ENCODE results near the gene ZFP28. TPM values are rescaled to one million over a fixed set of nuclear protein-coding genes. Genes with fewer than 3 reads are reported as not detected.

ZFP28 gene
- polyA plus RNA-seq, 1 donor (not counting 4 experiments of a cell fraction or from before 2014, with no cell fraction given): 6.9 TPM

DNA sequence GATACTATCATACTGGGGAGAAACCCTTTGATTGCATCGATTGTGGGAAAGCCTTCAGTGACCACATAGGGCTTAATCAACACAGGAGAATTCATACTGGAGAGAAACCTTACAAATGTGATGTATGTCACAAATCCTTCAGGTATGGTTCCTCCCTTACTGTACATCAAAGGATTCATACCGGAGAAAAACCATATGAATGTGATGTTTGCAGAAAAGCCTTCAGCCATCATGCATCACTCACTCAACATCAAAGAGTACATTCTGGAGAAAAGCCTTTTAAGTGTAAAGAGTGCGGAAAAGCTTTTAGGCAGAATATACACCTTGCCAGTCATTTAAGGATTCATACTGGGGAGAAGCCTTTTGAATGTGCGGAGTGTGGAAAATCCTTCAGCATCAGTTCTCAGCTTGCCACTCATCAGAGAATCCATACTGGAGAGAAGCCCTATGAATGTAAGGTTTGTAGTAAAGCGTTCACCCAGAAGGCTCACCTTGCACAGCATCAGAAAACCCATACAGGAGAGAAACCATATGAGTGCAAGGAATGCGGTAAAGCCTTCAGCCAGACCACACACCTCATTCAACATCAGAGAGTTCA, 15.6 kb downstream of the ZFP28 start:
- Histone ChIP-seq H3K4me1 (ENCODE audit: control insufficient read depth, extremely low read depth, insufficient read depth, low read length) (no peaks in the 10 kb centered on the region), H3K9ac (ENCODE audit: control insufficient read depth, extremely low read depth, insufficient read depth, low read length) (no peak overlapping the region), H4K20me1 (ENCODE audit: control insufficient read depth, extremely low read depth, insufficient read depth, low read length) (no peaks in the 10 kb centered on the region), H3K4me2 (ENCODE audit: control insufficient read depth, extremely low read depth, insufficient read depth, low read depth, low read length) (no peak overlapping the region), H3K79me2 (ENCODE audit: control insufficient read depth, insufficient read depth, low read length) (no peaks in the 10 kb centered on the region), H3K9me3 (ENCODE audit: control insufficient read depth, low read depth, low read length) (peaks cover 28% of the 10 kb centered on the region), H3K4me3 (ENCODE audit: control insufficient read depth in 2 of 3, extremely low read depth in 1 of 3, insufficient read depth in 2 of 3, low read depth in 1 of 3, low read length in 3 of 3) (no peak overlapping the region), H3K9me1 (ENCODE audit: control insufficient read depth, extremely low read depth, insufficient read depth, low read length) (no peaks in the 10 kb centered on the region), H3K27ac (ENCODE audit: control insufficient read depth, insufficient read depth, low read length) (no peak overlapping the region), H3K36me3 (ENCODE audit: control insufficient read depth in 2 of 2, extremely low read depth in 1 of 2, insufficient read depth in 2 of 2, low read length in 2 of 2) (peaks cover 10 to 21% of the 10 kb centered on the region in 2 experiments), H3K27me3 (ENCODE audit: control insufficient read depth, extremely low read depth, insufficient read depth, low read length) (no peaks in the 10 kb centered on the region), H2AFZ (ENCODE audit: control insufficient read depth, low read length) (no peak overlapping the region)
- TF ChIP-seq, protein P1, sequence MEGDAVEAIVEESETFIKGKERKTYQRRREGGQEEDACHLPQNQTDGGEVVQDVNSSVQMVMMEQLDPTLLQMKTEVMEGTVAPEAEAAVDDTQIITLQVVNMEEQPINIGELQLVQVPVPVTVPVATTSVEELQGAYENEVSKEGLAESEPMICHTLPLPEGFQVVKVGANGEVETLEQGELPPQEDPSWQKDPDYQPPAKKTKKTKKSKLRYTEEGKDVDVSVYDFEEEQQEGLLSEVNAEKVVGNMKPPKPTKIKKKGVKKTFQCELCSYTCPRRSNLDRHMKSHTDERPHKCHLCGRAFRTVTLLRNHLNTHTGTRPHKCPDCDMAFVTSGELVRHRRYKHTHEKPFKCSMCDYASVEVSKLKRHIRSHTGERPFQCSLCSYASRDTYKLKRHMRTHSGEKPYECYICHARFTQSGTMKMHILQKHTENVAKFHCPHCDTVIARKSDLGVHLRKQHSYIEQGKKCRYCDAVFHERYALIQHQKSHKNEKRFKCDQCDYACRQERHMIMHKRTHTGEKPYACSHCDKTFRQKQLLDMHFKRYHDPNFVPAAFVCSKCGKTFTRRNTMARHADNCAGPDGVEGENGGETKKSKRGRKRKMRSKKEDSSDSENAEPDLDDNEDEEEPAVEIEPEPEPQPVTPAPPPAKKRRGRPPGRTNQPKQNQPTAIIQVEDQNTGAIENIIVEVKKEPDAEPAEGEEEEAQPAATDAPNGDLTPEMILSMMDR (optimal IDR thresholded peaks at IDR 0.05 in 1 of 3, IDR thresholded peaks at IDR 0.05 in 1 of 3, conservative IDR thresholded peaks at IDR 0.05 in 1 of 3; ENCODE audit: extremely low read depth in 1 of 3, insufficient read depth in 2 of 3, low read length in 3 of 3): no peak
- TF ChIP-seq EZH2 (IDR thresholded peaks at IDR 0.05; ENCODE audit: low read length): no peak
- FAIRE-seq (no peak), DNase-seq (ENCODE audit: low read depth, low spot score) (no peak)
- dilution Hi-C loops (cut with MboI; ENCODE audit: extremely low pct_ligation_motif_present, low sequenced_read_pairs): no loop called here

GRCh38 chr19:56562766-56563165, 24.0 kb downstream of the ZFP28 start:
- Histone ChIP-seq H3K36me3 (ENCODE audit: control insufficient read depth in 2 of 2, extremely low read depth in 1 of 2, insufficient read depth in 2 of 2, low read length in 2 of 2) (no peaks in the 10 kb centered on the region), H3K9me3 (ENCODE audit: control insufficient read depth, low read depth, low read length) (peaks cover 6% of the 10 kb centered on the region), H3K27me3 (ENCODE audit: control insufficient read depth, extremely low read depth, insufficient read depth, low read length) (no peaks in the 10 kb centered on the region), H3K4me3 (ENCODE audit: control insufficient read depth in 2 of 3, extremely low read depth in 1 of 3, insufficient read depth in 2 of 3, low read depth in 1 of 3, low read length in 3 of 3) (no peak overlapping the region), H3K4me2 (ENCODE audit: control insufficient read depth, extremely low read depth, insufficient read depth, low read depth, low read length) (no peak overlapping the region), H3K9me1 (ENCODE audit: control insufficient read depth, extremely low read depth, insufficient read depth, low read length) (no peaks in the 10 kb centered on the region), H3K4me1 (ENCODE audit: control insufficient read depth, extremely low read depth, insufficient read depth, low read length) (no peaks in the 10 kb centered on the region), H4K20me1 (ENCODE audit: control insufficient read depth, extremely low read depth, insufficient read depth, low read length) (no peaks in the 10 kb centered on the region), H3K79me2 (ENCODE audit: control insufficient read depth, insufficient read depth, low read length) (no peaks in the 10 kb centered on the region), H3K9ac (ENCODE audit: control insufficient read depth, extremely low read depth, insufficient read depth, low read length) (no peak overlapping the region), H2AFZ (ENCODE audit: control insufficient read depth, low read length) (no peak overlapping the region), H3K27ac (ENCODE audit: control insufficient read depth, insufficient read depth, low read length) (no peak overlapping the region)
- dilution Hi-C loops (cut with MboI; ENCODE audit: extremely low pct_ligation_motif_present, low sequenced_read_pairs): no loop called here
- no peak for FAIRE-seq
- TF ChIP-seq, protein P1 (optimal IDR thresholded peaks at IDR 0.05 in 1 of 3, IDR thresholded peaks at IDR 0.05 in 1 of 3, conservative IDR thresholded peaks at IDR 0.05 in 1 of 3; ENCODE audit: extremely low read depth in 1 of 3, insufficient read depth in 2 of 3, low read length in 3 of 3): no peak
- no peak for TF ChIP-seq EZH2 (IDR thresholded peaks at IDR 0.05; ENCODE audit: low read length)
- DNase-seq (ENCODE audit: low read depth, low spot score): no peak

Measured in keratinocyte (primary cell).